Tibial nerve (tissue), 3 donors: ENCODE measurements around the gene KDELR3.

ENCODE experiments used
- POLR2A ChIP-seq, 2 donors: fragments of 450-650 bp; IDR thresholded peaks; one replicate each; pipeline ENCODE4 v1.6.1; 2017; ENCODE audit warnings: antibody characterized with exemption in 2 of 2, mild to moderate bottlenecking in 2 of 2, moderate library complexity in 2 of 2
- TF ChIP-seq, protein P1 (sequence below), 5 experiments: fragments of 200-600 bp in 3 of 5; fragments of 450-650 bp in 2 of 5; sonication (generic) in 3 of 5; IDR thresholded peaks; one replicate each; pipeline ENCODE4 v1.5.1; 2016 to 2019; ENCODE audit warnings: antibody characterized with exemption in 5 of 5, mild to moderate bottlenecking in 3 of 5, moderate library complexity in 2 of 5

DNA sequence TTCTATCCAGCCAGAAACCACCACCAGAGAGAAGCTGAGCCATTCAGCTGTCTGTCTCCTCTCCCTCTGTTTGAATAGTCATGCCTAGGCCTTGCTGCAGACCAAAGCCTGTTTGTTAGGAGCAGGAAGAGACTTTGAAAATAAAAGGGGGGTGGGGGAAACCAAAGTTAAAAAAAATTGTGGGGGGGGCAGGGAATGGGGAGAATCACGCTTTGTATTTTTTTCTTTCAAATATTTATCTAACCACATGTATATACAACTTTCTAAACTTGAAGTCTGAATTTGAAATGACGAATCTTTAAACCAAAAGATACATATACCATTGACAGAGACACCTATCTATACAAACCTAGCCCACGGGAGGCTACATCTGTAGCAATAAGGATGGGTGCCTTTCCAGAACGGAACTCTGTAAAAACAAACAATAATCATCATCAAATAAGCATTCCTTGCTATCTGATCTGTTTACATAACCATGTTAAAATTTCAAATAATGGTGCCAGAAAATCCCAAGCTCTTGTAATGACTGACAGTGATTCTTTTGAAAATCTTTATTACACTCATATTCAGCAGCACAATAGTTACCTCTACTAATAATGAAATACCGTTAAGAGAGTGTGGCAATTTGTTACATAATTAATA is 23.9 kb downstream of the KDELR3 start:
- TF ChIP-seq, protein P1, sequence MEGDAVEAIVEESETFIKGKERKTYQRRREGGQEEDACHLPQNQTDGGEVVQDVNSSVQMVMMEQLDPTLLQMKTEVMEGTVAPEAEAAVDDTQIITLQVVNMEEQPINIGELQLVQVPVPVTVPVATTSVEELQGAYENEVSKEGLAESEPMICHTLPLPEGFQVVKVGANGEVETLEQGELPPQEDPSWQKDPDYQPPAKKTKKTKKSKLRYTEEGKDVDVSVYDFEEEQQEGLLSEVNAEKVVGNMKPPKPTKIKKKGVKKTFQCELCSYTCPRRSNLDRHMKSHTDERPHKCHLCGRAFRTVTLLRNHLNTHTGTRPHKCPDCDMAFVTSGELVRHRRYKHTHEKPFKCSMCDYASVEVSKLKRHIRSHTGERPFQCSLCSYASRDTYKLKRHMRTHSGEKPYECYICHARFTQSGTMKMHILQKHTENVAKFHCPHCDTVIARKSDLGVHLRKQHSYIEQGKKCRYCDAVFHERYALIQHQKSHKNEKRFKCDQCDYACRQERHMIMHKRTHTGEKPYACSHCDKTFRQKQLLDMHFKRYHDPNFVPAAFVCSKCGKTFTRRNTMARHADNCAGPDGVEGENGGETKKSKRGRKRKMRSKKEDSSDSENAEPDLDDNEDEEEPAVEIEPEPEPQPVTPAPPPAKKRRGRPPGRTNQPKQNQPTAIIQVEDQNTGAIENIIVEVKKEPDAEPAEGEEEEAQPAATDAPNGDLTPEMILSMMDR (IDR thresholded peaks at IDR 0.05), result no peak
- TF ChIP-seq POLR2A (IDR thresholded peaks at IDR 0.05), result no peak
